Measurements from ENCODE around the gene MED15. TPM values are rescaled to one million over a fixed set of nuclear protein-coding genes. Genes with fewer than 3 reads are reported as not detected.

Gene MED15
- total RNA-seq, 1 donor from 2014 or later = 135 TPM

DNA sequence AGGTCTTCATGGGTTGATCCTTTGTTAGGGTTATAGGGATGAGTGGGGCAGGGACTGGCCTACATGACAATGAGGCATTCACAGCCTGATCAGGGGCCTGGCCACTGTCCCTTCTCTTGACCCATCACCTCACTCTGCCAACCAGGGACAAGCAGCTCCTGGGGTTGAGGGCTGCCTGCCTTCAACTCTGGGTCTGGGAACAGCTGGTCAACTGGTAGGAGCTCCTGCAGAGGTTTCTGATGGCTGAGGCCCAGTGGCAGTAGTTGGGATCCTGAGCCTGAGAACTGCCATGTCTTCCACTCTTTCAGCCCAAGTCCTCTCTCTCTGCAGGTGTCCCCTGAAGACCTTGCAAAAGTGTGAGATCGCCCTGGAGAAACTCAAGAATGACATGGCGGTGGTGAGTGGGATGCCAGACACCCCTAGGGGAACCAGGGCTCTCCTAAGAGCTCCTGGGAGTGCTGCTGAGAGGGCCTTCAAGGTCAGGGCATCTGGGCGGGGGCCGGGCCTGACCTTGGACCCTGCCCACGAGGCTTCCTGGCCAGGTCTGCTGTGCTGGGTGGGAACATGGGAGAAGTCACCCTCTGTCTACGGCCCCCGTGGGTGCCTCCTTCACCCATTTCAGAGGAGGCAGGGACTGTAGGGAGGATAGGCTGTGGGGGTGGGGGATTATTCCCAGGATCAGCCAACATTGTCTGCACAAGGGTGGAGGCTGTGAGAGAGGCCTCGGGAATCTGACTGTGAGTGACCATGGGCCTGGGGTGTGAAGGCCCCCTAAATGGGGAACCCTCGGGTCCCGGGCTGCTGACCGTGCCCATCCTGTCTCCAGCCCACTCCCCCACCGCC lies 76.8 kb downstream of the MED15 start:
- H3K4me3 Mint-ChIP-seq = no peak overlapping the region
- H3K9me3 Mint-ChIP-seq = no peaks in the 10 kb centered on the region
- TF ChIP-seq, protein P1, sequence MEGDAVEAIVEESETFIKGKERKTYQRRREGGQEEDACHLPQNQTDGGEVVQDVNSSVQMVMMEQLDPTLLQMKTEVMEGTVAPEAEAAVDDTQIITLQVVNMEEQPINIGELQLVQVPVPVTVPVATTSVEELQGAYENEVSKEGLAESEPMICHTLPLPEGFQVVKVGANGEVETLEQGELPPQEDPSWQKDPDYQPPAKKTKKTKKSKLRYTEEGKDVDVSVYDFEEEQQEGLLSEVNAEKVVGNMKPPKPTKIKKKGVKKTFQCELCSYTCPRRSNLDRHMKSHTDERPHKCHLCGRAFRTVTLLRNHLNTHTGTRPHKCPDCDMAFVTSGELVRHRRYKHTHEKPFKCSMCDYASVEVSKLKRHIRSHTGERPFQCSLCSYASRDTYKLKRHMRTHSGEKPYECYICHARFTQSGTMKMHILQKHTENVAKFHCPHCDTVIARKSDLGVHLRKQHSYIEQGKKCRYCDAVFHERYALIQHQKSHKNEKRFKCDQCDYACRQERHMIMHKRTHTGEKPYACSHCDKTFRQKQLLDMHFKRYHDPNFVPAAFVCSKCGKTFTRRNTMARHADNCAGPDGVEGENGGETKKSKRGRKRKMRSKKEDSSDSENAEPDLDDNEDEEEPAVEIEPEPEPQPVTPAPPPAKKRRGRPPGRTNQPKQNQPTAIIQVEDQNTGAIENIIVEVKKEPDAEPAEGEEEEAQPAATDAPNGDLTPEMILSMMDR (IDR thresholded peaks at IDR 0.05; ENCODE audit: unreplicated experiment) = no peak
- no peak overlapping the region for H3K27ac Mint-ChIP-seq
- H3K36me3 Mint-ChIP-seq = peaks cover 1% of the 10 kb centered on the region
- no peaks in the 10 kb centered on the region for H3K4me1 Mint-ChIP-seq
- no peak for DNase-seq (ENCODE audit: low spot score in 2 of 2, unreplicated experiment in 2 of 2)
- H3K27me3 Mint-ChIP-seq (ENCODE audit: low read depth) = no peaks in the 10 kb centered on the region

DNA sequence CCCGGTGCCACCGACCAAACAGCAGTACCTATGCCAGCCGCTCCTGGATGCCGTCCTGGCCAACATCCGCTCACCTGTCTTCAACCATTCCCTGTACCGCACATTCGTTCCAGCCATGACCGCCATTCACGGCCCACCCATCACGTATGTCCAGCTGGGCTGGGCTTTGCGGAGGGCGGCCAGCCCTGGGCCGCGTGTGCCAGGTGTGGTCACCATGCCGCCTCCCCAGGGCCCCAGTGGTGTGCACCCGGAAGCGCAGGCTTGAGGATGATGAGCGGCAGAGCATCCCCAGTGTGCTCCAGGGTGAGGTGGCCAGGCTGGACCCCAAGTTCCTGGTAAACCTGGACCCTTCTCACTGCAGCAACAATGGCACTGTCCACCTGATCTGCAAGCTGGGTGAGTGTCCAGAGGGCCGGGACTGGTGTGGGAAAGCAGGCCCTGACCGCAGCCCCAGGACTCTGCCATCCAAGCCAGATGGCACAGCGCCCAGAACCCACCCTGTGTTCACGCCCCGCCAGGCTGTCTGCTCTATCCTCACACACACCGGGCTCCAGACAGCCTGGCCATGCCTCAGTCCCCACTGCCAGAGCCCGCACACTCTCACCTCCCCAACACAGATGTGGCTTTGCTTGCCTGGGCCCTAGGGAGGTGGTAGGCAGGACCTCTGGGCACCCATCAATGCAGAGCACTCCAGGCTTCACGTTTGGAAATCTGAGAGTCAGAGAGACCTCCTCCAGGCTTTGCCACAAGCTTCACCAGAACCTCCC lies 77.6 kb downstream of the MED15 start:
- H3K4me3 Mint-ChIP-seq = no peak overlapping the region
- H3K27me3 Mint-ChIP-seq (ENCODE audit: low read depth) = no peaks in the 10 kb centered on the region
- TF ChIP-seq, protein P1 (IDR thresholded peaks at IDR 0.05; ENCODE audit: unreplicated experiment) = no peak
- no peak overlapping the region for H3K27ac Mint-ChIP-seq
- H3K36me3 Mint-ChIP-seq = peaks cover 1% of the 10 kb centered on the region
- H3K9me3 Mint-ChIP-seq = no peaks in the 10 kb centered on the region
- no peaks in the 10 kb centered on the region for H3K4me1 Mint-ChIP-seq
- DNase-seq (ENCODE audit: low spot score in 2 of 2, unreplicated experiment in 2 of 2) = no peak

DNA sequence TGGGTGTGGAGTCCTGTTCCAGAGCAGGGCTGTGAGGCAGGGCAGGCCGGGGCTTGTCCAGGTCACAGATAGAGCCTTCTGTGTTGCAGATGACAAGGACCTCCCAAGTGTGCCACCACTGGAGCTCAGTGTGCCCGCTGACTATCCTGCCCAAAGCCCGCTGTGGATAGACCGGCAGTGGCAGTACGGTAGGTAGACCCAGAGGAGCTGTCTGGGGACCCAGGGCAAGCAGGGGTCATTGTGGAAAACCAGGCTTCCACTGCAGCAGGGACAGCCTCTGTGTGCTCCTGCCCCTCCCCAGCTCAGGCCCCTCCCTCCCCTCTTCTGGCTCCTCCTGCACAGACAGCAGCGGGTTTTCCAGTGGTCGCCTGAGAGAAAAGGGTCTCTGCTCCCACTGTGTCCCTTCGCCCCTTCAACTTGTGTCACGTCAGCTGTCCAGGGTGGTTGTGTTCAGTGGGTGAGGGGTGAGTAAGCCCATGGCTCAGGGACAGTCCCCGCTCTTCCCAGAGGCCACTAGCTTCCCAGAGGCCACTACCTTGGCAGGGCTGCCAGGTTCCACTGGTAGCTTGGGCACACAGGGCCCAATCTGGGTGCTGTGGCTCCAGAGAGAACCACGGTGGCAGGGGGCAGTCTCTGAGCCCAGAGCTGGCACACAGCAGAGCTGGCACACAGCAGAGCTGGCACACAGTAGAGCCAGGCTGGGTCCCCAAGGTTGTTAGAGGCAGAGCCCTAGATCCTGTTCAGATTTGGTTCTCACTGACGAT lies 78.4 kb downstream of the MED15 start:
- Mint-ChIP-seq H3K27me3 (ENCODE audit: low read depth) (no peaks in the 10 kb centered on the region), H3K9me3 (no peaks in the 10 kb centered on the region), H3K36me3 (peaks cover 1% of the 10 kb centered on the region), H3K4me3 (no peak overlapping the region), H3K4me1 (no peaks in the 10 kb centered on the region), H3K27ac (no peak overlapping the region)
- no peak for DNase-seq (ENCODE audit: low spot score in 2 of 2, unreplicated experiment in 2 of 2)
- TF ChIP-seq, protein P1 (IDR thresholded peaks at IDR 0.05; ENCODE audit: unreplicated experiment) = no peak

DNA sequence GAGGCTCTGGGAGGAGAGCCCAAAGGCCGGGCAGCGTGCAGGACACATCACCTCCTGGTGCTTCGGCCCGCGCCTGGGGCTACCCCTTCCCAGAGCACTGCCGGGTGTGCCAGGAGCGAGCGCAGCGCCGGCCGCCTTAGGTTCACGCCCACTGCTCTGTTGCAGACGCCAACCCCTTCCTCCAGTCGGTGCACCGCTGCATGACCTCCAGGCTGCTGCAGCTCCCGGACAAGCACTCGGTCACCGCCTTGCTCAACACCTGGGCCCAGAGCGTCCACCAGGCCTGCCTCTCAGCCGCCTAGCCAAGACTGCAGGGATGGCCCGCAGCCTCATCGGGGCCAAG lies 79.0 kb downstream of the MED15 start:
- Mint-ChIP-seq H3K27me3 (ENCODE audit: low read depth) (no peaks in the 10 kb centered on the region), H3K36me3 (peaks cover 1% of the 10 kb centered on the region)

More for the DNA sequence above, 79.0 kb downstream of the MED15 start:
- no peak for DNase-seq (ENCODE audit: low spot score in 2 of 2, unreplicated experiment in 2 of 2)
- no peaks in the 10 kb centered on the region for H3K4me1 Mint-ChIP-seq
- no peaks in the 10 kb centered on the region for H3K9me3 Mint-ChIP-seq
- H3K4me3 Mint-ChIP-seq = no peak overlapping the region
- no peak overlapping the region for H3K27ac Mint-ChIP-seq
- TF ChIP-seq, protein P1 (IDR thresholded peaks at IDR 0.05; ENCODE audit: unreplicated experiment) = no peak
